Cardiac fibroblast (primary cell): ENCODE measurements around the gene BICD1.
"Not testable (repeated sequence)": the region's sequence is repeated elsewhere in the genome, so short reads cannot be mapped to it uniquely, and the experiment has no call there.

ENCODE experiments used
- DNase-seq, 2 donors: peaks; one replicate each; pipeline versions ENCODE4 v3.0.0 to v3.0.0-alpha.2; 2010; ENCODE audit warnings: low read depth in 2 of 2
- H3K4me3 ChIP-seq, 2 donors: replicated peaks in 1 of 2; 1 replicate in 1 of 2; 2 replicates in 1 of 2; pipeline ENCODE4 v1.5.1; 2011; ENCODE audit warnings: low read depth in 2 of 2, low read length in 2 of 2, mild to moderate bottlenecking in 2 of 2, moderate library complexity in 1 of 2
- TF ChIP-seq, protein P1 (sequence below): IDR thresholded peaks from one replicate; pipeline ENCODE4 v1.5.1; 2011; ENCODE audit warnings: low read depth, mild to moderate bottlenecking, low read length, inconsistent platforms

Gene BICD1

DNA sequence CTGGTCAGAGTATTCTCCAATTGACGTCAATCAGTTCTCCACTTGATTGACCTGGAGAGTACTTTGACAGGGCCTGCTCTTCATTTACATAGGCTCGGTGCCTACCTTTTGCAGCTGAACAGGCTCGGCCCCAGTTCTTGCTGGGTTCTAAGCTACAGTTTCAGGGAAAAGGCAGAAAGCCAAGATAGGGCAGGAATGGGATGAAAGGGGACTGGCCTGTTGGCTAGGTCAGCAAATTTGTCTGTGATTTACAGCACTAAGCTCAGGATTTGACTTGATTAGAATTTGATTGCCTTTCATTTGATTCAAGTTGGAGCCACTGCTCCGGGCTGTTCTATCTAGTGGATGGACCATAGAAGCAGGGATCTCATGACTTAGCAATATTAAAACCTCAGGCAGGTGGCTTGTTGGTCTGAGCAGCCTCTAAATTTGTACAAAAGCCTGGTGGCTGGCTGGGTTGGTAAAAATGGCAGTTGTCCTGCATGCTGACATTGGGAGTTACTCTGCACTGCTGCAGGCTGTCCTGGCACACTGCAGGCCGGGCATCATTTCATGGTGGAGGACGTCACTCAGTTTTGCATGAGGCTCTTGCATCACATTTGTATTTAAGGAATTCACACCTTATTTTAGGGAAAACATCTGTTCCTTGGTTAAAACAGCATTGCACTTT is 71.8 kb downstream of the BICD1 start:
- TF ChIP-seq, protein P1, sequence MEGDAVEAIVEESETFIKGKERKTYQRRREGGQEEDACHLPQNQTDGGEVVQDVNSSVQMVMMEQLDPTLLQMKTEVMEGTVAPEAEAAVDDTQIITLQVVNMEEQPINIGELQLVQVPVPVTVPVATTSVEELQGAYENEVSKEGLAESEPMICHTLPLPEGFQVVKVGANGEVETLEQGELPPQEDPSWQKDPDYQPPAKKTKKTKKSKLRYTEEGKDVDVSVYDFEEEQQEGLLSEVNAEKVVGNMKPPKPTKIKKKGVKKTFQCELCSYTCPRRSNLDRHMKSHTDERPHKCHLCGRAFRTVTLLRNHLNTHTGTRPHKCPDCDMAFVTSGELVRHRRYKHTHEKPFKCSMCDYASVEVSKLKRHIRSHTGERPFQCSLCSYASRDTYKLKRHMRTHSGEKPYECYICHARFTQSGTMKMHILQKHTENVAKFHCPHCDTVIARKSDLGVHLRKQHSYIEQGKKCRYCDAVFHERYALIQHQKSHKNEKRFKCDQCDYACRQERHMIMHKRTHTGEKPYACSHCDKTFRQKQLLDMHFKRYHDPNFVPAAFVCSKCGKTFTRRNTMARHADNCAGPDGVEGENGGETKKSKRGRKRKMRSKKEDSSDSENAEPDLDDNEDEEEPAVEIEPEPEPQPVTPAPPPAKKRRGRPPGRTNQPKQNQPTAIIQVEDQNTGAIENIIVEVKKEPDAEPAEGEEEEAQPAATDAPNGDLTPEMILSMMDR = no peak
- DNase-seq = no peak
- no peak overlapping the region for H3K4me3 ChIP-seq

DNA sequence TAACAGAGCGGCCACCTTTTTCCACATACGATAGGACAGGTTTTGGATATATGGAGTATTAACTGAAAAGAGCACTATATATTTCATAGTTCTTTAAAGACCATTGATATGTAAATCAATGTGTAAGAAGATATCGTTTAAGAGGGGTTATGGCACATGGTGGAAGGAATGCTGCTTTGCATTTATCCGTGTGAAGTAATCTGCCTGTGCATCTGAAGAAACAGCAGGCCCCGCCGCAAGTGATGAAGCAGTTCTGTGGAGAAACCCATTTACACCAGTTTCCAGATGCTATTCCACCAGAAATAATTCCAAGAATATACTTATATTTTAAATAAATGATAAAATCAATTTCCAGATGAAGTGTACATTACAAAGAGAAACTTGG is 72.4 kb downstream of the BICD1 start:
- TF ChIP-seq, protein P1 = no peak
- H3K4me3 ChIP-seq = no peak overlapping the region
- no peak for DNase-seq

DNA sequence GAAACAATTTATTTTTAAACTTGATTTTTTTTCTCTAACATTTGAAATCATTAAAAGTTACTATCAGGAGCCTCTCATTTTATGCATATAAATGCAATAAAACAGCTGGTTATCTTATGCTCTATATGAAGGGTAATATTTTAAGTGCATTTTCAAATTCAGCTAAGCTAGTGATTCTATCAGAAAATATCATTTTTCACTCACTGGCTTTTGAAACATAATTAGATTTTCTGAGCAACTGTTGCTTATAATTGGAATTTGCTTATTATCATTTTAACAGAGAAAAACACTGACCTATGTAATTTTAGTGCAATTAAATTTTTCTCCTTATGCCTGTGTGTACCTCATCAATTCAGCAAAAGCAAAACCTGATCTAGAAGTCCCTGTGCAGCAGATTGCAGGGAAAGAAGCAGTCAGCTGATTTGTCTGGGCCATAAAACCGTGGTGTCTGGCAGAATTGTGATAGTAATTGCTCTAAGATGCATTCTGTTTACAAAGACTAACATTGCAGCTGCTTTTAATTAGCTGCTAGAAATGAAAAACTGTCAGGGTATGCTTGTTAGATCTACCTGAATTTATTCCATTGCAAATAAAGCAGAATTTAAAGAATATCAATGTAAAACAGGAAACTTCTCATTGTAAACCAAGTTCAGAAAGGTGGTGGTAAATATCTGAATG is 75.0 kb downstream of the BICD1 start:
- TF ChIP-seq, protein P1 = no peak
- H3K4me3 ChIP-seq = no peak overlapping the region
- no peak for DNase-seq

DNA sequence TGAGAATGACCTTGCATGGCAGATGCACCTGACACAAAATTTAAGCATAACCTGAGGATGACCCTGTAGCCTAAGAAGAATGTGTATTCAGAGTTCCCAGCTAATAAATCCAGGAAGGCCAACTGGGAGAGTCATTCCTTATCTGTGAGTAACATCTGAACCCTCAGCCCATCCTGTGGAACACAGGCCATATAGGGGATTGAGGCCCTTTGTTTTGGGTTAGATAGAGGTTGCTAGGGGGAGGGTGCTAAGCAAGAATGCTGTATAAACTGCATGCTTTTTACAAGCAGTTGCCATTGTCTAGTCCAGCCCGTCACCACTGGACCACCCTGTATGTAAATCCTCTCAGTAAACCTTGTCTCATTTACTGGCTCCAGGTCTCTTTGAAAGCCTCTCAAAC is 77.0 kb downstream of the BICD1 start:
- TF ChIP-seq, protein P1 = no peak
- DNase-seq = no peak
- no peak overlapping the region for H3K4me3 ChIP-seq

DNA sequence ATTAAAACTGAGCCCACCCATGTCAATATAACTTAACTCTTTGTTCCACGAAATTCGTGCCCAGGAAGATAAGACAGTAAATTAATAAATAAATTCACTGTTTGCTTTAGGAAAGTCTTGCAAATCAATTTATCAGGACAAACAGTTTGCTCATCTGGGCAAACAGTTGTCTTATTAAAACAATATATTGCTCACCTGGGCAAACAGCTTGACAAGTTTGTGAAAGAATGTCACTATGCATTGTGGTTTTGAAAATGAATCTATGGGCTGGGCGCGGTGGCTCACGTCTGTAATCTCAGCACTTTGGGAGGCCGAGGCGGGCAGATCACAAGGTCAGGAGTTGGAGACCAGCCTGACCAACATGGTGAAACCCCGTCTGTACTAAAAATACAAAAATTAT is 80.5 kb downstream of the BICD1 start:
- DNase-seq, H3K4me3 ChIP-seq: not testable (repeated sequence)

DNA sequence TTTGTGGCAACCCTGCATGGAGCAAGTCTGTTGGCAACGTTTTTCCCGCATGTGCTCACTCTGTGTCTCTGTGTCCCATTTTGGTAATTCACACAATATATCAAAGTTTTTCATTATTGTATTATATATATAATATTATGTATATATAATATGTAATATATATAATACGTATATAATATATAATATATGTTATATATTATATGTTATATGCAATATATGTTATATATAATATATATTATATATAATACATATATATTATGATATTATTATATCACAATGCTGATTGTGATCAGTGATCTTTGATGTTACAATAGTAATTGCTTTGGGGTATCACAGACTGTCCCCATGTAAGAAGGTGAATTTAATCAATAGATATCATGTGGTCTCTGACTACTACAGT is 84.8 kb downstream of the BICD1 start:
- TF ChIP-seq, protein P1 = no peak
- no peak overlapping the region for H3K4me3 ChIP-seq
- DNase-seq = no peak

DNA sequence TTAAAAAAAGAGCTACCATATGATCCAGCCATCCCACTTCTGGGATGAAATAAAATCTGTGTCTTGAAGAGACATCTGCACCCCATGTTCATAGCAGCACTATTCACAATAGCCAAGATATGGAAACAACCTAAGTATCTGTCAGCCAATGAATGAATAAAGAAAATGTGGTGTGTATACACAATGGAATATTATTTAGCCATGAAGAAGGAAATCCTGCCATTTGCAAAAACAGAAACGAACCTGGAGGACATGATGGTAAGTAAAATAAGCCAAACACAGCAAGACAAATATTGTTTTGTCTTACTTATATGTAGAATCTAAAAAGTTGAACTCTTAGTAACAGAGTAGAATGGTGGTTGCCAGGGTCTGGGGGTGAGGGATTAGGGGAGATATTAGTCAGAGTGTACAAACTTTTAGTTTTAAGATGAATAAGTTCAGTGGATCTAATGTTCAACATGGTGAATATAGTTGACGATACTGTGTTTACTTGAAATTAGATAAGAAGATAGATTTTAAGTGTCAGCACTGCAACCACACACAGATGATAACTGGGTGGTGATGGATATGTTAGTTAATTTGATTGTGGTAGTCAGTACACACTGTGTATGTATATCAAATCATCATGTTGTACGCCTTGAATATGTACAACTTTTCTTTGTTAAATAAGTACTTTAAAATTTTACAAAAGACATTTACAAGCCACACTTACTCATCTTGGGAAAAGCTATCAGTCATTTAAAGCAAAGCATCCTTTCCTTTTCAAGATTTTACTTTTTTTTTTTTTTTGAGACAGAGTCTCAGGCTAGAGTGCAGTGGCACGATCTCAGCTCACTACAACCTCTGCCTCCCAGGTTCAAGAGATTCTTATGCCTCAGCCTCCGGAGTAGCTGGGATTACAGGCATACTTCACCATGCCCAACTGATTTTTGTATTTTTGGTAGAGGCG is 89.9 kb downstream of the BICD1 start:
- TF ChIP-seq, protein P1 = no peak
- H3K4me3 ChIP-seq = no peak overlapping the region
- no peak for DNase-seq
